Tongue (tissue), 2 donors: ENCODE measurements around the gene PFDN4. TPM values are rescaled to one million over a fixed set of nuclear protein-coding genes. Genes with fewer than 3 reads are reported as not detected.
A peak's percentile ranks its signal among the peaks of the same experiment; 100 is the strongest.
"Not testable (repeated sequence)": the region's sequence is repeated elsewhere in the genome, so short reads cannot be mapped to it uniquely, and the experiment has no call there.

ENCODE experiments used
- DNase-seq: peaks from one replicate; pipeline ENCODE4 v3.0.0-alpha.2; 2015
- total RNA-seq: library from RNA; depleted of rRNA; stranded (reverse); fragments of >200 nt; gene quantifications from one replicate; pipeline ENCODE4 v1.2.3, GENCODE V29; 2014

The PFDN4 gene
- total RNA-seq, 1 donor from 2014 or later, result 53.7 TPM

GRCh38 chr20:54224642-54225041 lies 16.8 kb downstream of the PFDN4 start:
- not testable (repeated sequence) for DNase-seq

- DNase-seq, result no peak
Measured at GRCh38 chr20:54227241-54227640, 19.4 kb downstream of the PFDN4 start.

GRCh38 chr20:54227751-54228150 lies 19.9 kb downstream of the PFDN4 start:
- DNase-seq, result no peak

GRCh38 chr20:54228841-54229240 lies 21.0 kb downstream of the PFDN4 start:
- no peak for DNase-seq

GRCh38 chr20:54229566-54230160 lies 21.8 kb downstream of the PFDN4 start:
- DNase-seq, result no peak

- no peak for DNase-seq
Measured at GRCh38 chr20:54231036-54231435, 23.1 kb downstream of the PFDN4 start.

- no peak for DNase-seq
Measured at GRCh38 chr20:54234991-54235390, 27.1 kb downstream of the PFDN4 start.

GRCh38 chr20:54237116-54237943 lies 29.4 kb downstream of the PFDN4 start:
- DNase-seq, result no peak

- DNase-seq, result no peak
Measured at GRCh38 chr20:54244113-54244512, 36.2 kb downstream of the PFDN4 start.

GRCh38 chr20:54248705-54249104 lies 40.8 kb downstream of the PFDN4 start:
- not testable (repeated sequence) for DNase-seq

GRCh38 chr20:54250691-54251090 lies 42.8 kb downstream of the PFDN4 start:
- no peak for DNase-seq

- DNase-seq, result no peak
Measured at GRCh38 chr20:54251096-54251495, 43.2 kb downstream of the PFDN4 start.

GRCh38 chr20:54254596-54254995 lies 46.7 kb downstream of the PFDN4 start:
- no peak for DNase-seq

GRCh38 chr20:54255157-54255556 lies 47.3 kb downstream of the PFDN4 start:
- no peak for DNase-seq

GRCh38 chr20:54256202-54256601 lies 48.3 kb downstream of the PFDN4 start:
- DNase-seq, result no peak

GRCh38 chr20:54257071-54257816 lies 49.4 kb downstream of the PFDN4 start:
- DNase-seq, result no peak

GRCh38 chr20:54260116-54260515 lies 52.2 kb downstream of the PFDN4 start:
- DNase-seq, result no peak

- no peak for DNase-seq
Measured at GRCh38 chr20:54262671-54263070, 54.8 kb downstream of the PFDN4 start.

- peak; percentile 12 for DNase-seq
Measured at GRCh38 chr20:54263116-54263690, 55.3 kb downstream of the PFDN4 start.

- not testable (repeated sequence) for DNase-seq
Measured at GRCh38 chr20:54265791-54266190, 57.9 kb downstream of the PFDN4 start.

GRCh38 chr20:54266844-54267243 lies 59.0 kb downstream of the PFDN4 start:
- no peak for DNase-seq

- peak; percentile 43 for DNase-seq
Measured at GRCh38 chr20:54267483-54268003, 59.7 kb downstream of the PFDN4 start.

- no peak for DNase-seq
Measured at GRCh38 chr20:54268941-54269340, 61.1 kb downstream of the PFDN4 start.
